Epithelial cell of prostate (primary cell): ENCODE data around the gene UTP20.
"Not testable (repeated sequence)": the region's sequence is repeated elsewhere in the genome, so short reads cannot be mapped to it uniquely, and the experiment has no call there.

ENCODE experiments used
- DNase-seq: peaks from one replicate; pipeline ENCODE4 v3.0.0-alpha.2; 2011; ENCODE audit warnings: low read depth, low spot score
- H3K27ac ChIP-seq: fragments of 450-650 bp; 2 replicates; pipeline ENCODE4 v1.5.1; 2017; ENCODE audit warnings: mild to moderate bottlenecking

UTP20 gene

DNA sequence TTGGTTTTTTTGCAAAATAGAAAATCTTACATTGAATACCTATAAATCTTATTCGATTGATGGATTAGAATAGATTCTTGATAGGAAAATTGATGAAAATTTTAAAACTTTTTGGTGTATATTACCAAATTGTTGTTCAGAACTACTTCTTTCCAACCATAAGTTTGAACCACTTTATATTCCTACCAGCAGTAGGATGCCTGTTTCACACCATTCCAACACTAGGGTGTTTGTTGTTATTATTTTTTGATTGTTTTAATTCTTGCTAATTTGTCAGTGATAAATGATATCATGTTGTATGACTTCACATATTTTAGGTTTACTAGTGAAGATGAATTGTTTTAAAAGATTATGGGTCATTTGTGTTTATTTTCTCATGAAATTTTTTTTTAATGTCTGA is 43.4 kb downstream of the UTP20 start:
- no peak for DNase-seq
- H3K27ac ChIP-seq, result no peak overlapping the region

DNA sequence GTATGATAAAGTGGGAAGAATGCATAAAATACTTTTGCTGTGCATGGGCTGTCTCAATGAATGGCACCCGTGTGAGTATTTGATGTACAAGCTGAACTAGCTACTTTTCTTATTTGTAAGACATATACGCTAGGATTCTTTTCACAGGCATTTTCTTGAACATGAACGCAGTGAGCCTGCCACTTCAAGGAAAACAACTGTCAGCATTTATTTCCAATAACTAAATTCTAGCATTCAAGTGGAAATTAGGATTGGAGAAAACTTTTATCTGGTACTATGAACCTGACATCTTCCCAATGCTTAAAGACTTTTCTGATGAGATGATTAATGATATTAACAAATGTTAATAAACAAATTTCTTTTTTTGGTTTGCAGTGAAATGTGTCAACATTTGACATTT is 45.7 kb downstream of the UTP20 start:
- no peak overlapping the region for H3K27ac ChIP-seq
- DNase-seq, result no peak

DNA sequence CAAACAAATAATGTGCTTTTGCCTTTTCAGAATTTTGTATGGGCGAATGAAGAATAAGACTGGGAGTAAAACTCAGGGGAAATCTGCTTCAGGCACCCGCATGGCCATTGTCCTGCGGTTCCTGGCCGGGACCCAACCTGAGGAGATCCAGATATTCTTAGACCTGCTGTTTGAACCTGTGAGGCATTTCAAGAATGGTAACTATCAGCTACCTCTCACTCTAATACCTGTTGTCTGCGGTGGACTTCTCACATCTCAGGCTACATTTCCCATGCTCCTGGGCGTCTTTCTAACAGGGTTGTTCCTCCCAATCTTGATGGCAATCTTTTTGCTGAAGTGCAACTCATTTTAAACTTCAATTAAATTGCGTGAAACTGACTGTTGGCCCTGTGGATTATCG is 47.1 kb downstream of the UTP20 start:
- no peak overlapping the region for H3K27ac ChIP-seq
- no peak for DNase-seq

DNA sequence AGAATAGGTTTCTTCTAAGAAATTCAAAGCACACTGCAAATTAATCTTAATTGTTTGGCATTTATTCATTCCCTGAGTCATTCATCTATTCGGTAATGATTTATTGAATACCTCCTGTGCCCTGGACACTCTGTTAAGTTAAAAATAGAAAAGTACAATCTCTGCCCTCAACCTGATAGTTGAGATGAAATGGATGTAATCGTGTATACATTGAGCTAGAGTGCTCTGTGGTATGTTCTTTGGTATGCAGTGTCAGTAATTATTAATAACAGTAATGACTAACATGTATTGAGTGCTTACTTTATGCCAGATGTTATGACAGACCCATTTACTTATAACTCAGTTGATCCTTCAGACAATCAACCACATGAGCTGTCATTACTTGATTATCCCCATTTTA is 47.6 kb downstream of the UTP20 start:
- H3K27ac ChIP-seq, result no peak overlapping the region
- DNase-seq, result no peak

DNA sequence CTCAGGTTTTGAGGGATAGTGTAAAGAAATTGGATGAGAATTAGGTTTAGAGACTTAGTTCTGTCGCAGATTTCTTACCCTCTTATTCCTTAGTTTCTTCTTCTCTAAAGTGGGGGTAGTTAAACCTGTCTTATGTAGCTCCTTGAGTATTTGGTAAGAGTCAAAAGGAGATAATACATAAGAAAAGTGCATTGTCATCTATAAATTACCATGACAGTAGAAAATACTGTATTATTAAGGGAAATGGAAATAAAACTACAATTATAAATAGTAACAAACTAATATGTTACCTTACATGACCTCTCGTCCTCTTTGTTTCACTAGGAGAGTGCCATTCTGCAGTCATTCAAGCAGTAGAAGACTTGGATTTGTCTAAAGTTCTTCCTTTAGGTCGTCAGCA is 49.0 kb downstream of the UTP20 start:
- H3K27ac ChIP-seq, result no peak overlapping the region
- no peak for DNase-seq

DNA sequence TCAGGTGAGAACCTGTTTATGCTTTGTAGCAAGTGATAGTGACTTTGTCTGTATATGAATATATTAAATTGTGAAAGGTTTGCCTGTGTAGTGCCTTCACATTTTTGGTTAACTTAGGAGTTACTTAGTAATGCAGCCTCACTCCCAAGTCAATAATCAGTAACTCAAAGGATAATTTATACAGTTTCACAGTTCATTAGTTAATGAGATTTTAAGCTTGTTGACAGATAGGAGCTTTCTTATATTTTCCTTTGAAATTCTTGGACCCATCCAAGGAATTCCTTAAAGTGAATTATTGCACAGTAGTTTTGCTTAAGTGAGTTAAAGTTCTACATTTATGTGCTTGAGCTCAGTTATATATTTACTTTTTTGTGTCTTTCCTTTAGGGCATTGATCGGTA is 50.7 kb downstream of the UTP20 start:
- no peak overlapping the region for H3K27ac ChIP-seq
- DNase-seq, result no peak

DNA sequence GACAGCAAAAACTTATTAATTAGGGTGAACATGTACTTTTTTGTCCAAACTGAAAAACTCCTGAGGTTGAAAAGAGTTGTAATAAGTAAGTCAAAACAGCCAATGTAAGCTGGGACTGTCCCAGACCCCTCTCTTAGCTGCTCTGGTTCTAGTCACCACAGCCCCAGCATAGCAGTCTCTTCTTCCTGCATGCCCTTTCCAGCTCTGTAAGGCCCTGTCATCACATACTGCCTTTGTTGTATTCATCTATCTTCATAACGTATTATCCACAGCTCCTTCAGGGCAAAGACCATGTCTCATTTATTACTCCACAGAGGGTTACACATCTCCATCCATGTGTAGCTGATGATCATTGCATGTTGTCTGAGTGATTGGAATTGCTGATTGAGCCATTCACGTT is 56.5 kb downstream of the UTP20 start:
- DNase-seq, result no peak
- H3K27ac ChIP-seq, result no peak overlapping the region

DNA sequence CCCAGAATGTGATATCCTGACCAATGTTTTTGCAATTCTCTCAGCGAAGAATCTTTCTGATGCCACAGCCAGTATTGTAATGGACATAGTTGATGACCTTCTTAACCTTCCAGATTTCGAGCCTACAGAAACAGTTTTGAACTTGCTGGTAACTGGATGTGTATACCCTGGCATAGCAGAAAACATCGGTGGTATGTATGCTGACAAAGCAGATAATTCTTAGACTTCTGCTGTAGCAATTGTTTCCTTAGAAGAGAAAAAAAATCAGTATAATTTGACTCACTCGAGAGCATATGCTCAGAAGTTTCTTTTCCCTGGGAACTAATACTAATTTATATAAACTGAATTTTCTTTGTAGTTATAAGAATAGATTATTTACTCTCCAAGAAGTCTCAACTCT is 58.2 kb downstream of the UTP20 start:
- DNase-seq, result no peak

DNA sequence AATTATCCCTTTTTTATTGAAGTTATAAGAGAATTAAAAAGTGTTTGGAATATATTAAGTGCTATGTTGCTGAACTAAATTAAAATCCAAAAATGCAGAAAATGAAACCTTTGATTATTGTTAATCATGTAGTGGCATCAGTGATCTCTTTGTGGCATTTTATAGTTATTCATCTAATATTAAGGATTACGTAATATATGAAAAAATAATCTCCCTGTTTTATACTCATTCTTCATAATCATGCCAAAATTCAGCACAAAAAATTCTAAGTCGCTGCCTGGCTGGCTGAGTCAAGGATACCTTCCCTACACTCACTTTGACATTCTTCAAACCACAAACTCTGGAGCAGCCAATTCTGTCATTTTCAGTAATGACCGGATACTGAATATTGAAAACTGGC is 64.0 kb downstream of the UTP20 start:
- H3K27ac ChIP-seq, result no peak overlapping the region
- no peak for DNase-seq

More for the DNA sequence above, 58.2 kb downstream of the UTP20 start:
- H3K27ac ChIP-seq, result no peak overlapping the region

DNA sequence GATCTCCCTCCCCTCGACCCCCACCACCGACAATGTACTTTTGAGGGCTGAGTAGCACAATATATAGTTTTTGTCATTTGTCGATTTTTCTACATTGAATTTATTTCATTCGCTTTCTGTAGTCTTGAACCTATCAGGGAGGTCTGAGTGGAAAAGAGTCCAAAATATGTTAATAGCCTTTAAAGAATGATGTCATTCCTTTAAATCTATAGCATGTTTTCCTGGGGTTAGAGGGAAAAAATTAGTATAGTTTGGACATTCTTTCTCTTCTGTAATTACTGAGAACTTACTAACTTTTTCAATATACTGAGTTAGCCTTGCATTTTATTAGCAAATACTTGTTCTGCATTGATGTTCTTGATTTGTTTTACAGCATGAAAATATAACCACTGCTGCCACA is 71.8 kb downstream of the UTP20 start:
- H3K27ac ChIP-seq, result no peak overlapping the region
- no peak for DNase-seq

DNA sequence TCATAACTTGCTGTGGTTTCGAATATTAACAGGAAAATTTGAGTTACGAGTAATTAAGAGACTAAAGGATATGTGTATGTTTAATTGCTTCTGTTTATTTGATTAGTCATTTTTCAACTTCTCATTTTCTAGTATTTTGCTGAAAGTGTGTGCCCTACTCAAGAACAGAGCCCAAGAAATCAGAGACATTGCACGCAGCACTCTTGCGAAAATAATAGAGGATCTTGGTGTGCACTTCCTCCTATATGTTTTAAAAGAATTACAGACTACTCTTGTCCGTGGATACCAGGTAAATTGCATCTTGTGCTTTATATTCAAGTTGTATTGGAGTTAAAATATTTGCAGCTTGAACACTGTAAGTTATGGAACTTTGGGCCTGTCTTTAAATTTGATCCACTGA is 76.9 kb downstream of the UTP20 start:
- no peak for DNase-seq
- no peak overlapping the region for H3K27ac ChIP-seq

DNA sequence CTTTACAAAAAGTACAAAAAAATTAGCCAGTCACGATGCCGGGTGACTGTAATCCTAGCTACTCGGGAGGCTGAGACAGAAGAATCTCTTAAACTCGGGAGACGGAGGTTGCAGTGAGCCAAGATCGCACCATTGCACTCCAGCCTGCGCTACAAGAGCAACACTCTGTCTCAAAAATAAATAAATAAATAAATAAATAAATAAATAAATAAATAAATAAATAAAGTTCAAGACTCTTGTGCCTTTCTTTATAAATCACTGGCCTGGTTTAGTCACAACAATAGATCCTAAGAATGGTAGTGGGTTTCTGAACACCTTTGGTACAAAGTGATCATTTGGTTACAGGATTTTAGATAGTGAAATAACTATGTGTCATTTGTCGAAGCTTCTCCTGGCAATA is 81.5 kb downstream of the UTP20 start:
- DNase-seq, result no peak
- no peak overlapping the region for H3K27ac ChIP-seq

DNA sequence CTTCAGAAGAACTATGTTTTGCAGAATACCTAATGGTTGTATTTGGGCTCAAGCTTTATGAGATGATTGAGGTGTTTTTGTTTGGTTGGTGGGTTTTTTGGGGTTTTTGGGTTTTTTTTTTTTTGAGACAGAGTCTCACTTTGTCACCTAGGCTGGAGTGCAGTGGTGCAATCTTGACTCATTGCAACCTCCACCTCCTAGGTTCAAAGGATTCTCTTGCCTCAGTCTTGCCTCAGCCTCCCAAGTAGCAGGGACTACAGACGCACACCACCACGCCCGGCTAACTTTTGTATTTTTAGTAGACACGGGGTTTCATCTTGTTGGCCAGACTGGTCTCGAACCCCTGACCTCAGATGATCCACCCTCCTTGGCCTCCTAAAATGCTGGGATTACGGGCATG is 88.1 kb downstream of the UTP20 start:
- no peak for DNase-seq
- H3K27ac ChIP-seq, result no peak overlapping the region

DNA sequence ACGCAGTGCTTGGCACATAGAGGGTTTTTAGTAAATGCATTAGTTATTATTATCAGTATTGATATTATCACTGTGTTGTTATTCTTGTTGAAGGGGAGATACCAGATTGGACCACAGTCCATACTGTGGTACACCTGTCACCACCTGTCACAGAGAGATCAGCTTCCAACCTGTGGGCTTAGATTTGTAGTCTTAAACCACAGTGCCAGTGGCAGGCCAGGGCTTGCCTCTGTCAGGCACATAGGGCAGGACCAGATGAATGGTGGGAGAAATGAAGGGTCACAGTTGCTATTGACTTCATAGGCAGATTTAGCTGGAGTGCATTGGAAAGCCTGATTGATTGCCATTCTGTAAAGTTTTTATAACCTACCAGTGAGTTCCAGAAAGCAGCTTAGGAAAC is 92.5 kb downstream of the UTP20 start:
- no peak for DNase-seq
- no peak overlapping the region for H3K27ac ChIP-seq

DNA sequence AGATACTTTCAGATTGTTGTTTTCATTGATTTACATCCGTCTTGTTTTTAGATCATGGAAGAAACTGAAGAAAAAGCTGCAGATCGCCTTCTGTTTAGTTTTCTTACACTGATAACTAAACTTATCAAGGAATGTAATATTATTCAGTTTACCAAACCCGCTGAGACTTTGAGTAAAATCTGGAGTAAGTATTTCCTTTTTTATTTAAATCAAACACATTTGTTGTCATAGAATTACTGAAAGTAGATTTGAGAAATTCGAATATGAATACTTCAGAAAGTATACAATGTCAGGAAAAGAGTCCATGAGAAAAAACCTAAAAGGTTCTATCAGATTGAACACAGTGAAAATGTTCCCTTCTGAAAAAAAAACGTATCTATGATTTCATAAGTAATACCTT is 95.7 kb downstream of the UTP20 start:
- DNase-seq, result no peak
- H3K27ac ChIP-seq, result no peak overlapping the region

DNA sequence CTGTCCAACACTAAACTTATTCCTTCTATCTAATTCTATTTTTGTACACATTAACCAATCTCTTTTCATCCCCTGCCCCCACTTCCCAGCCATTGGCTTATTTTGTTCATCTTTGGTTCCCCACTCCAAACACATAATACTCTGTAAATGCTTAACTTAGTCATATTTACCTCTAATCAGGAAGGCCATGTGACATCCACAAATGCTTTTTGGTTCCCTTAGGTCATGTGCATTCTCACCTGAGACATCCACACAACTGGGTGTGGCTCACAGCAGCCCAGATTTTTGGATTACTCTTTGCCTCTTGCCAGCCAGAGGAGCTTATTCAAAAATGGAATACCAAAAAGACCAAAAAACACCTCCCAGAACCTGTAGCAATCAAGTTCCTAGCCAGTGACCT is 99.2 kb downstream of the UTP20 start:
- DNase-seq, result no peak
- no peak overlapping the region for H3K27ac ChIP-seq

DNA sequence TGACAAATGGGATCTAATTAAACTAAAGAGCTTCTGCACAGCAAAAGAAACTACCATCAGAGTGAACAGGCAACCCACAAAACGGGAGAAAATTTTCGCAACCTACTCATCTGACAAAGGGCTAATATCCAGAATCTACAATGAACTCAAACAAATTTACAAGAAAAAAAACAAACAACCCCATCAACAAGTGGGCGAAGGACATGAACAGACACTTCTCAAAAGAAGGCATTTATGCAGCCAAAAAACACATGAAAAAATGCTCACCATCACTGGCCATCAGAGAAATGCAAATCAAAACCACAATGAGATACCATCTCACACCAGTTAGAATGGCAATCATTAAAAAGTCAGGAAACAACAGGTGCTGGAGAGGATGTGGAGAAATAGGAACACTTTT is 111.3 kb downstream of the UTP20 start:
- H3K27ac ChIP-seq, result not testable (repeated sequence)

DNA sequence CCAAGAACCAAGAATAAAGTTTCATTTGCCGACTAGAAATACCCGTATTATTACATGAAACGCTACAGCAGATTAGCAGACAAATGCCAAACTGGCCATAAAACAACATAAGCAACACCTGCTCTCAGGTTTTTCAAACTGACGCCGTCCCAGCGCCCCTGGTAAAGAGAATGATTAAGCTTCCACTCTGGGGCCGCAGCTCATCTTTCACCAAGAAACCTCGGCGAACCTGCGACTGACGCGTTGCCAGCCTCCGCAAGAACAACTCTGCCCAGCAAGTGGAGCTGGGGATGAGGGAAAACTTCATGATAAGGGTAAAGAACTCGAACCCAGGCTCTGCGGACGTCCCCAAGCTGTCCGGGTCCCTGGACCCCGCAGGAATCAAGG is 127.1 kb downstream of the UTP20 start:
- no peak for DNase-seq
- H3K27ac ChIP-seq, result peak overlapping the region; percentile 90

More for the DNA sequence above, 111.3 kb downstream of the UTP20 start:
- DNase-seq, result not testable (repeated sequence)

DNA sequence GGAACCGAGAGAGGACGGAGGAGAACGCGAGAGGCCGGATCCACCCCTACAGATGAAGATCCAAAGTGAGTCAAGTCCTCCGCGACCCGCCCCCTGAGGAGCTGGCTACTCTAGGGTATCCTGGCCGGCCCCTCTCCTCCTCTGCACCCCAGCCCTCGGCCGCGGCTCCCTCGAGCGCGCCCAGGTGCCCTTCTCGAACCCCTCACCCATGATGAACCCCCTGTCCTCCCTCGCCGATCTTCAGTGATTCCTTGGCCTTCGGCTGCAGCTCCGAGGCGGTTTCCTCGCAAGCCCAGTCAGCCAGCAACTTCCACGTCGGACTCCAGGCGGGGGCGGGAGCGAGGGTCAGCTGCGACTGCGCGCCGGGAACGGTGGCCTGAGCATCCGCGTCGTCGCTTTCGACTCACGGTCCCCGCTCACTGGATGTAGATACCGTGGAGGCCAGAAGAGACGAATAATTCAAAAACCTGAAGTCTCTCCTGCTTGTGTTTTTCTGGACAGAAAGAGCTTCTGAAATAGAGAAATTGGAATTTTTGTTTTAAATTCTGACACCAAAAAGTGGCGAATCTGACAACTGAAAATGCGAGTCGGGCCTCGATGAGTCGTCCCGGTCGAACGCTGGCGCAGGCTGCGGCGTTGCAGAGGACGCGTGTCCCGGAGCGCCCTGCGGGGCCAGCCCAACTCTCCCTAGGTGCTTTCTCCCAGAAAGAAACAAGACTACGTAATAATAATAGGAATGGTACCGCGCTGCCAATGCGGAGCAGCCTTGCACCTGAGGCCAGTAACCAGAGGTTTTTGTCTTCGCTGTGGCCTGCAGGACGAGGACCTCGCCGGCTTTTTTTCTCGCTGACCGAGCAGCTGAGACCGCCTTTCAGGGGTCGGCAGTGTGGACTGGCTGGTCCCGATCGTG is 127.8 kb downstream of the UTP20 start, which contains the start of gene ARL1:
ARL1 (minus strand) TSS at position 337 of the 910 bp plus-strand sequence; CDS start at position 210, 127 bp downstream.
- peak within 1 kb of the TSS; percentile 90 for H3K27ac ChIP-seq

DNA sequence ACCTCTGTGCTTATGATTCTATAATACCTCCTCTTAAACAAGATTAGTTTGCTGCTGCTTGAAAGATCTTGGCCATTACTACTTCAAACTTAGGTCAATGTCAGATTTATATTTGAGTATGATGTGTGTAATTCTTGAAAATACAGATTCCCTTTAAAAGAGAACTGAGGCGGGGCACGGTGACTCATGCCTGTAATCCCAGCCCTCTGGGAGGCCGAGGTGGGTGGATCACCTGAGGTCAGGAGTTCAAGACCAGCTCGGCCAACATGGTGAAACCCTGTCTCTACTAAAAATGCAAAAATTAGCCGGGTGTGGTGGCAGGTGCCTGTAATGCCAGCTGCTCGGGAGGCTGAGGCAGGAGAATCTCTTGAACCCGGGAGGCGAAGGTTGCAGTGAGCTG is 130.3 kb downstream of the UTP20 start:
- H3K27ac ChIP-seq, DNase-seq: not testable (repeated sequence)

More for the DNA sequence above, 127.8 kb downstream of the UTP20 start, which contains the start of gene ARL1:
- peak; percentile 67 for DNase-seq

DNA sequence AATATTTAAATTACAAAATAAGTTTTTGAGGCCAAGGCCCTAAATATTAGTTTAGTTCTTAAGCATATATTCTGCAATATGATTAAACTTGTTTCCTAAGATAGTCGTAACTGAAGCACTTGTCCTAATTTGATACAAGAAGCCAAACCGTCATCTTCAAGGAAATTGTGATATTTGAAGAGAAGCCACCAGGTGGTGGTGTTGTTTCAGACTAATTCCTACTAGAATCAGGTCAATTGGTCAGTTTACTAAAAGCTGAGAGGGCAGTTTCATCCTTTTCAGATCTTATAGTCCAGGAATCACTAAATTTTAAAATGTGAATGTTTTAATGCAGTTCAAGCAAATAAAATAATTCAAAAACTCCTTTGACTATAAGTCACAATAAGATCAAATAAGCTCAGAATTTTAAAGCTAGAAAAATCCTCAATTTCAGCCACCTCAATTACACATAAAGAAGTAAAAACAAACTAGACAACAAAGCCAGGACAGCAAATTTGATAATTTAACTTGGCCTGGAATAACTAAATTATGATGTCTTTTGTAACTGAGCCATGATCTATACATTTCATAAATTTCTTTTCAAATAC is 134.7 kb downstream of the UTP20 start:
- DNase-seq, result no peak
- no peak overlapping the region for H3K27ac ChIP-seq

DNA sequence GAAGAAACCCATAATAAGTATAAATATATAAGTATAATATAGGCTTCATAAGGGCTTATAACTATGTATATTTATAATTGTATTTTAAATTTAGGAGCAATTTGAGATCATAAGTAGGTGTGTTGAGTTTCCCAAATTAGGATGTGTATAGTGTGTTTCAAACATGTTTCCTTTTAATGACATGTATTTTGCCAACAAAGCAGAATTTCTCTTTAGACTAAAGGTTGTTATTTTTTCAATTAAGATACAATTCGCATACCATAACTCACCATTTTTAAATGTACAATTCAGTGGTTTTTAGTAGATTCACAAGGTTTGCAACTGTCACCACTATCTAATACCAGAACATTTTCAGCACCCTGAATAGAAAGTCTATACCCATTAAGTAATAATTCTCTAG is 135.3 kb downstream of the UTP20 start:
- no peak for DNase-seq
- H3K27ac ChIP-seq, result no peak overlapping the region
